ENCODE measurements around the gene HACD3.

GRCh38 chr15:65576664-65577063 lies 46.4 kb downstream of the HACD3 start:
- no peak for TF ChIP-seq SUZ12 (IDR thresholded peaks at IDR 0.05; ENCODE audit: extremely low read depth, insufficient read depth, insufficient read length)
- no peak for TF ChIP-seq ZNF274 (IDR thresholded peaks at IDR 0.05; ENCODE audit: low read depth, low read length)
